Measurements from ENCODE around the gene TMEM114.
A peak's percentile ranks its signal among the peaks of the same experiment; 100 is the strongest.
"Not testable (repeated sequence)": the region's sequence is repeated elsewhere in the genome, so short reads cannot be mapped to it uniquely, and the experiment has no call there.

TMEM114 gene

GRCh38 chr16:8570393-8570792 is 19.9 kb downstream of the TMEM114 start:
- not testable (repeated sequence) for DNase-seq (ENCODE audit: low spot score in 2 of 2); H3K36me3 Mint-ChIP-seq; H3K9me3 Mint-ChIP-seq; H3K4me1 Mint-ChIP-seq; ATAC-seq; H3K4me3 Mint-ChIP-seq; H3K27ac Mint-ChIP-seq

- H3K9me3 Mint-ChIP-seq: no peaks in the 10 kb centered on the region
- peaks cover 5% of the 10 kb centered on the region for H3K4me1 Mint-ChIP-seq
- no peak overlapping the region for H3K27ac Mint-ChIP-seq
- DNase-seq (ENCODE audit: low spot score in 2 of 2) (no peak), ATAC-seq (no peak)
- no peak overlapping the region for H3K4me3 Mint-ChIP-seq
- H3K36me3 Mint-ChIP-seq: no peaks in the 10 kb centered on the region
Measured at GRCh38 chr16:8569650-8570346, 20.5 kb downstream of the TMEM114 start.

- no peaks in the 10 kb centered on the region for H3K36me3 Mint-ChIP-seq
- no peak for ATAC-seq
- DNase-seq (ENCODE audit: low spot score in 2 of 2): no peak
- no peak overlapping the region for H3K4me3 Mint-ChIP-seq
- no peak overlapping the region for H3K27ac Mint-ChIP-seq
- peaks cover 5% of the 10 kb centered on the region for H3K4me1 Mint-ChIP-seq
- no peaks in the 10 kb centered on the region for H3K9me3 Mint-ChIP-seq
Measured at GRCh38 chr16:8568231-8568617, 22.1 kb downstream of the TMEM114 start.

GRCh38 chr16:8567355-8568230 is 22.7 kb downstream of the TMEM114 start:
- no peaks in the 10 kb centered on the region for H3K36me3 Mint-ChIP-seq
- H3K4me1 Mint-ChIP-seq: peaks cover 5% of the 10 kb centered on the region
- DNase-seq (ENCODE audit: low spot score in 2 of 2) (peak; percentile 47 to 86), ATAC-seq (peak; percentile 85)
- H3K9me3 Mint-ChIP-seq: no peaks in the 10 kb centered on the region
- H3K4me3 Mint-ChIP-seq: no peak overlapping the region
- H3K27ac Mint-ChIP-seq: no peak overlapping the region

GRCh38 chr16:8565498-8565897 is 24.8 kb downstream of the TMEM114 start:
- H3K9me3 Mint-ChIP-seq: no peaks in the 10 kb centered on the region
- peaks cover 5% of the 10 kb centered on the region for H3K4me1 Mint-ChIP-seq
- no peak overlapping the region for H3K4me3 Mint-ChIP-seq
- no peak for DNase-seq (ENCODE audit: low spot score in 2 of 2)
- H3K27ac Mint-ChIP-seq: no peak overlapping the region
- H3K36me3 Mint-ChIP-seq: no peaks in the 10 kb centered on the region
- ATAC-seq: peak; percentile 42

GRCh38 chr16:8564934-8565345 is 25.4 kb downstream of the TMEM114 start:
- Mint-ChIP-seq H3K27ac (no peak overlapping the region), H3K36me3 (no peaks in the 10 kb centered on the region), H3K4me3 (no peak overlapping the region), H3K4me1 (peaks cover 5% of the 10 kb centered on the region), H3K9me3 (no peaks in the 10 kb centered on the region)
- ATAC-seq (no peak), DNase-seq (ENCODE audit: low spot score in 2 of 2) (no peak)

- not testable (repeated sequence) for H3K9me3 Mint-ChIP-seq; H3K27ac Mint-ChIP-seq; H3K36me3 Mint-ChIP-seq; H3K4me3 Mint-ChIP-seq; DNase-seq (ENCODE audit: low spot score in 2 of 2); ATAC-seq; H3K4me1 Mint-ChIP-seq
Measured at GRCh38 chr16:8563944-8564540, 26.3 kb downstream of the TMEM114 start.

- no peaks in the 10 kb centered on the region for H3K36me3 Mint-ChIP-seq
- no peaks in the 10 kb centered on the region for H3K4me1 Mint-ChIP-seq
- no peak overlapping the region for H3K27ac Mint-ChIP-seq
- ATAC-seq (no peak), DNase-seq (ENCODE audit: low spot score in 2 of 2) (no peak)
- no peak overlapping the region for H3K4me3 Mint-ChIP-seq
- no peaks in the 10 kb centered on the region for H3K9me3 Mint-ChIP-seq
Measured at GRCh38 chr16:8561496-8561895, 28.8 kb downstream of the TMEM114 start.

GRCh38 chr16:8555400-8555799 is 34.9 kb downstream of the TMEM114 start:
- Mint-ChIP-seq H3K36me3 (no peaks in the 10 kb centered on the region), H3K9me3 (no peaks in the 10 kb centered on the region), H3K27ac (no peak overlapping the region), H3K4me1 (no peaks in the 10 kb centered on the region), H3K4me3 (no peak overlapping the region)
- ATAC-seq (no peak), DNase-seq (ENCODE audit: low spot score in 2 of 2) (no peak)

- H3K4me3 Mint-ChIP-seq: no peak overlapping the region
- H3K4me1 Mint-ChIP-seq: no peaks in the 10 kb centered on the region
Measured at GRCh38 chr16:8554881-8555280, 35.4 kb downstream of the TMEM114 start.

GRCh38 chr16:8554022-8554421 is 36.3 kb downstream of the TMEM114 start:
- H3K4me3 Mint-ChIP-seq: no peak overlapping the region
- H3K27ac Mint-ChIP-seq: no peak overlapping the region
- ATAC-seq: no peak

More at GRCh38 chr16:8554881-8555280, 35.4 kb downstream of the TMEM114 start:
- Mint-ChIP-seq H3K9me3 (no peaks in the 10 kb centered on the region), H3K36me3 (no peaks in the 10 kb centered on the region), H3K27ac (no peak overlapping the region)
- ATAC-seq: no peak
- DNase-seq (ENCODE audit: low spot score in 2 of 2): no peak

GRCh38 chr16:8552487-8553221 is 37.7 kb downstream of the TMEM114 start:
- Mint-ChIP-seq H3K4me3 (no peak overlapping the region), H3K36me3 (no peaks in the 10 kb centered on the region), H3K4me1 (no peaks in the 10 kb centered on the region), H3K27ac (no peak overlapping the region), H3K9me3 (no peaks in the 10 kb centered on the region)
- ATAC-seq (no peak), DNase-seq (ENCODE audit: low spot score in 2 of 2) (no peak)

More at GRCh38 chr16:8554022-8554421, 36.3 kb downstream of the TMEM114 start:
- no peaks in the 10 kb centered on the region for H3K36me3 Mint-ChIP-seq
- no peaks in the 10 kb centered on the region for H3K9me3 Mint-ChIP-seq
- DNase-seq (ENCODE audit: low spot score in 2 of 2): no peak
- no peaks in the 10 kb centered on the region for H3K4me1 Mint-ChIP-seq

GRCh38 chr16:8551388-8552332 is 38.7 kb downstream of the TMEM114 start:
- H3K4me3 Mint-ChIP-seq: no peak overlapping the region
- no peak for DNase-seq (ENCODE audit: low spot score in 2 of 2)
- no peak for ATAC-seq
- H3K27ac Mint-ChIP-seq: no peak overlapping the region
- H3K36me3 Mint-ChIP-seq: no peaks in the 10 kb centered on the region
- H3K4me1 Mint-ChIP-seq: no peaks in the 10 kb centered on the region
- H3K9me3 Mint-ChIP-seq: no peaks in the 10 kb centered on the region

- Mint-ChIP-seq H3K9me3 (no peaks in the 10 kb centered on the region), H3K27ac (no peak overlapping the region), H3K4me3 (no peak overlapping the region), H3K36me3 (no peaks in the 10 kb centered on the region), H3K4me1 (no peaks in the 10 kb centered on the region)
- DNase-seq (ENCODE audit: low spot score in 2 of 2) (no peak), ATAC-seq (no peak)
Measured at GRCh38 chr16:8550728-8551387, 39.5 kb downstream of the TMEM114 start.

Measured in stimulated activated effector memory CD8-positive, alpha-beta T cell treated with anti-CD3 and anti-CD28 coated beads, Interleukin-12 subunit alpha, Interleukin-12 subunit beta, amount 100 ng/mL, for 72 hours (primary cell).